Measurements from ENCODE around the gene CCDC116.
"Not testable (repeated sequence)": the region's sequence is repeated elsewhere in the genome, so short reads cannot be mapped to it uniquely, and the experiment has no call there.

The CCDC116 gene

DNA sequence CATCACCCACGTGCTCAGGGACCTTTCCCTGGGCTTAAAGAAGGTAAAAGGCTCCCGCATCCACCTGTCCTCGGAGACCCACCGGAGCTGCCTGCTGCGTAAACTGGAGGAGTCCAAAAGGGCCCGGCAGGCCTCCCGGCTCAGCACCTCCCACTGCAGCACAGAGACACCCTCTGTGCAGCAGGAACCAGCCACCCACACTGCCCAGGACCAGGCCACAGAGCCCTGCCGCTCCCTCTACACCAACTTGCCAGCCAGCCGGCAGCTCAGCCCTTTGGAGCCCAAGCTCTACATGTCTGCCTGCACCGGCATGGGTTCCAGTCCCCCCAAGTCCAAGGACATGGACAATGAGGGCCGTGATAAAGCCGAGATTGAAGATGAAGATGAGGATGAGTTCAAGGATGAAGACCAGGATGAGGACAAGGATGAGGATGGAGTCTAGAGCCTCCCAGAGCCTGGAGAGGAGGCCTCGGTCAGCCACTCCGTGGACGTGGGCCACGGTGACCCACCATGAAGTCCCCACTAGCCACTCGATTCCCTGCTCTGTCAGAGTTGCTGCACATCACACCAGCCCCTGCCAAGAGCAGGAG, 4.2 kb downstream of the CCDC116 start:
- H3K4me2 ChIP-seq (ENCODE audit: low read length), result no peak overlapping the region
- H3K27me3 ChIP-seq (ENCODE audit: control insufficient read depth, insufficient read depth, low read length), result no peaks in the 10 kb centered on the region
- H2AFZ ChIP-seq, result no peak overlapping the region
- no peaks in the 10 kb centered on the region for H3K4me1 ChIP-seq
- TF ChIP-seq, protein P1, sequence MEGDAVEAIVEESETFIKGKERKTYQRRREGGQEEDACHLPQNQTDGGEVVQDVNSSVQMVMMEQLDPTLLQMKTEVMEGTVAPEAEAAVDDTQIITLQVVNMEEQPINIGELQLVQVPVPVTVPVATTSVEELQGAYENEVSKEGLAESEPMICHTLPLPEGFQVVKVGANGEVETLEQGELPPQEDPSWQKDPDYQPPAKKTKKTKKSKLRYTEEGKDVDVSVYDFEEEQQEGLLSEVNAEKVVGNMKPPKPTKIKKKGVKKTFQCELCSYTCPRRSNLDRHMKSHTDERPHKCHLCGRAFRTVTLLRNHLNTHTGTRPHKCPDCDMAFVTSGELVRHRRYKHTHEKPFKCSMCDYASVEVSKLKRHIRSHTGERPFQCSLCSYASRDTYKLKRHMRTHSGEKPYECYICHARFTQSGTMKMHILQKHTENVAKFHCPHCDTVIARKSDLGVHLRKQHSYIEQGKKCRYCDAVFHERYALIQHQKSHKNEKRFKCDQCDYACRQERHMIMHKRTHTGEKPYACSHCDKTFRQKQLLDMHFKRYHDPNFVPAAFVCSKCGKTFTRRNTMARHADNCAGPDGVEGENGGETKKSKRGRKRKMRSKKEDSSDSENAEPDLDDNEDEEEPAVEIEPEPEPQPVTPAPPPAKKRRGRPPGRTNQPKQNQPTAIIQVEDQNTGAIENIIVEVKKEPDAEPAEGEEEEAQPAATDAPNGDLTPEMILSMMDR (IDR thresholded peaks at IDR 0.05), result no peak
- H3K79me2 ChIP-seq, result no peaks in the 10 kb centered on the region
- H3K9ac ChIP-seq, result no peak overlapping the region
- H3K4me3 ChIP-seq (ENCODE audit: low read depth, low read length), result no peak overlapping the region
- no peak overlapping the region for H3K27ac ChIP-seq
- H3K9me3 ChIP-seq (ENCODE audit: control insufficient read depth, low read length), result no peaks in the 10 kb centered on the region
- no peaks in the 10 kb centered on the region for H3K36me3 ChIP-seq (ENCODE audit: control insufficient read depth, insufficient read depth, low read length)

DNA sequence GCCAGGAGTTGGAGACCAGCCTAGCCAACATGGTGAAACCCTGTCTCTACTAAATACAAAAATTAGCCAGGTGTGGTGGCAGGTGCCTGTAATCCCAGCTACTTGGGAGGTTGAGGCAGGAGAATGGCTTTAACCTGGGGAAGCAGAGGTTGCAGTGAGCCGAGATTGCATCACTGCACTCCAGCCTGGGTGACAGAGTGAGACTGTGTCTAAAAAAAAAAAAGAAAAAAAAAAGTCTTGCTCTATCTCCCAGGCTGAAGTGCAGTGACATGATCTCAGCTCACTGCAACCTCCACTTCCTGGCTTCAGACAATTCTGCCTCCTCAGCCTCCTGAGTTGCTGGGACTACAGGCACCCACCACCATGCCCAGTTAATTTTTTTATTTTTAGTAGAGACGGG, 4.9 kb downstream of the CCDC116 start:
- H3K4me2 ChIP-seq (ENCODE audit: low read length); H2AFZ ChIP-seq; H3K9me3 ChIP-seq (ENCODE audit: control insufficient read depth, low read length); H3K79me2 ChIP-seq; H3K4me1 ChIP-seq; H3K9ac ChIP-seq; H3K4me3 ChIP-seq (ENCODE audit: low read depth, low read length); H3K27ac ChIP-seq; H3K36me3 ChIP-seq (ENCODE audit: control insufficient read depth, insufficient read depth, low read length); H3K27me3 ChIP-seq (ENCODE audit: control insufficient read depth, insufficient read depth, low read length): not testable (repeated sequence)

DNA sequence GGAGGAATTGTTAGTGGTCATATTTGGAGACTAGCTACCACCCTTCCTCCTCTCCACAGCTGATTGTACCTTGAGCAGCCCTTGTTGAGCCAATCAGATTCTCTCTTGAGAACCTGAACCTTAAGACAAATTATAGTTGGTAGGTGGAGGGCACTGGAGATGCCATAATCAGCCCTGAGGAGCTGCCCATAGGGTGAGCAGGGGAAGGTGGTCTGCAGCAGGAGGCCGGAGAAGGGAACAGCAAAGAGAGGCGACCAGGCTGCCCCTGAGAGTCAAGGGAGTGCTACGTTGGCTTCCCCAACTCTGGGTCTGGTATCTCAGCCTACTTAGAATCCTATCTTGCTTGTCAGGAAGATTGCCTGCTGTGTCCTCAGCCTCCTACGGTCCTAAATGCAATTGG, 6.8 kb downstream of the CCDC116 start:
- Histone ChIP-seq H3K79me2 (no peaks in the 10 kb centered on the region), H3K36me3 (ENCODE audit: control insufficient read depth, insufficient read depth, low read length) (no peaks in the 10 kb centered on the region), H3K27ac (no peak overlapping the region), H3K4me1 (no peaks in the 10 kb centered on the region), H3K4me3 (ENCODE audit: low read depth, low read length) (no peak overlapping the region), H3K4me2 (ENCODE audit: low read length) (no peak overlapping the region), H3K9me3 (ENCODE audit: control insufficient read depth, low read length) (no peaks in the 10 kb centered on the region), H3K9ac (no peak overlapping the region), H2AFZ (no peak overlapping the region), H3K27me3 (ENCODE audit: control insufficient read depth, insufficient read depth, low read length) (no peaks in the 10 kb centered on the region)
- TF ChIP-seq, protein P1 (IDR thresholded peaks at IDR 0.05), result no peak

DNA sequence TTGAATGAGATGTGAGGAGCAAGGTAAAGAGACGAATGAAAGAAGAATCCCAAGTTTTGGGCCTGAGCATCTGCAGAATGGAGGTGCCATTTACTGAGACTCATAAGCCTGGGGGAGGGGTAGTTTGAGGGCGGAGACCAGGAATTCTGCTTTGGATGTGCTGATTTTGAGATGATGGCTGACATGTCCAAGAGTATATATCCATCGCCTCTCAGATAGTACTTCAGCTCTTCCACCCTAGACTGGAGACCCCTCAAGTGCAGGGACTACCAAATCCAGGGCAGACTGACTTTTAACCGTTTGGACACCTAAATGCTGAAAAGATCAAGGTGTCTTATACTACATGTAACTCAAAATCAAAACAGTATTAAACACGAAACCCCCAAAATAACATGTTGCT, 8.2 kb downstream of the CCDC116 start:
- no peak overlapping the region for H2AFZ ChIP-seq
- H3K4me3 ChIP-seq (ENCODE audit: low read depth, low read length), result no peak overlapping the region
- TF ChIP-seq, protein P1 (IDR thresholded peaks at IDR 0.05), result no peak
- no peak overlapping the region for H3K27ac ChIP-seq
- H3K9me3 ChIP-seq (ENCODE audit: control insufficient read depth, low read length), result no peaks in the 10 kb centered on the region
- no peak overlapping the region for H3K9ac ChIP-seq
- no peak overlapping the region for H3K4me2 ChIP-seq (ENCODE audit: low read length)
- no peaks in the 10 kb centered on the region for H3K79me2 ChIP-seq
- no peaks in the 10 kb centered on the region for H3K4me1 ChIP-seq
- H3K27me3 ChIP-seq (ENCODE audit: control insufficient read depth, insufficient read depth, low read length), result no peaks in the 10 kb centered on the region
- H3K36me3 ChIP-seq (ENCODE audit: control insufficient read depth, insufficient read depth, low read length), result no peaks in the 10 kb centered on the region

DNA sequence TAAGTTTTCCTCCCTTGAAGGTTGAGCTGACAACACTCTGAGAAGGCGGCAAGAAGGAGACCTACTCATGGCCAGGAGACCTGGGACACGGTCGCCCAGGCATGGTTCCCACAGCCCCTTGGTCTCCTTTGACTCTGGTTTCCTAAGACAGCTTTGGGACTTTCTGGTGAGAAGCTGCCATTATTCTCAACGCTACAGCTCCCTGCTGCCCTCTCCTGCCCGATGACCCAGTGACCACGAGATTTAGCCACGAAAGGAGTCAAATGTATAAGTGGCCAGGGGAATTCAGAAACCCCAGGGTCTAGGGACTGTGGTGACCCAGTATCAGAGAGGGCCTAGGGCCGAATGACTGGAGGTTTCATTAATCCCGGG, 8.8 kb downstream of the CCDC116 start:
- Histone ChIP-seq H3K79me2 (no peaks in the 10 kb centered on the region), H3K4me3 (ENCODE audit: low read depth, low read length) (peak overlapping the region; percentile 47), H3K27me3 (ENCODE audit: control insufficient read depth, insufficient read depth, low read length) (no peaks in the 10 kb centered on the region), H3K4me1 (no peaks in the 10 kb centered on the region), H3K9ac (no peak overlapping the region), H3K4me2 (ENCODE audit: low read length) (peak overlapping the region; percentile 92), H3K36me3 (ENCODE audit: control insufficient read depth, insufficient read depth, low read length) (no peaks in the 10 kb centered on the region), H3K9me3 (ENCODE audit: control insufficient read depth, low read length) (no peaks in the 10 kb centered on the region), H3K27ac (no peak overlapping the region), H2AFZ (peak overlapping the region; percentile 88)
- TF ChIP-seq, protein P1 (IDR thresholded peaks at IDR 0.05), result peak; percentile 23

All from parathyroid adenoma (tissue), 2 donors.